GM12874 (cell line): Measurements from ENCODE around the gene GFER.

ENCODE experiments used
- CTCF ChIP-seq: IDR thresholded peaks from 2 replicates; pipeline ENCODE4 v1.5.1; 2011; ENCODE audit warnings: low read depth, mild to moderate bottlenecking, control low read depth, low read length, moderate library complexity; ENCODE audit not compliant: insufficient read depth

GFER gene

GRCh38 chr16:1990101-1990350, 6.0 kb downstream of the GFER start:
- TF ChIP-seq CTCF = no peak

- TF ChIP-seq CTCF = no peak
Measured at GRCh38 chr16:1990351-1991134, 6.5 kb downstream of the GFER start.

- no peak for TF ChIP-seq CTCF
Measured at GRCh38 chr16:1991135-1991551, 7.2 kb downstream of the GFER start.

- no peak for TF ChIP-seq CTCF
Measured at GRCh38 chr16:1991588-1991947, 7.6 kb downstream of the GFER start.

GRCh38 chr16:1991948-1992703, 8.1 kb downstream of the GFER start:
- TF ChIP-seq CTCF = no peak

GRCh38 chr16:1992704-1993317, 8.8 kb downstream of the GFER start:
- TF ChIP-seq CTCF = no peak

- no peak for TF ChIP-seq CTCF
Measured at GRCh38 chr16:1993731-1994131, 9.7 kb downstream of the GFER start.
